Neural crest cell (in vitro differentiated cells): ENCODE data around the gene NAV2. TPM values are rescaled to one million over a fixed set of nuclear protein-coding genes. Genes with fewer than 3 reads are reported as not detected.

ENCODE experiments used
- DNase-seq: peaks from one replicate; pipeline ENCODE4 v3.0.0; 2021; ENCODE audit warnings: low read depth, mixed read lengths, low spot score
- H3K27ac Mint-ChIP-seq: one replicate; pipeline ENCODE4 v1.8.0; 2021; ENCODE audit warnings: mild to moderate bottlenecking, mixed read lengths; ENCODE audit not compliant: unreplicated experiment
- H3K27me3 Mint-ChIP-seq: 2 replicates; pipeline ENCODE4 v1.8.0; 2021; ENCODE audit warnings: low read depth, mild to moderate bottlenecking, mixed read lengths
- H3K36me3 Mint-ChIP-seq: 2 replicates; pipeline ENCODE4 v1.8.0; 2021; ENCODE audit warnings: low read depth, mild to moderate bottlenecking, mixed read lengths
- H3K4me1 Mint-ChIP-seq: 2 replicates; pipeline ENCODE4 v1.8.0; 2021; ENCODE audit warnings: mixed read lengths
- H3K4me3 Mint-ChIP-seq: one replicate; pipeline ENCODE4 v1.8.0; 2021; ENCODE audit warnings: mild to moderate bottlenecking, mixed read lengths
- H3K9me3 Mint-ChIP-seq: 2 replicates; pipeline ENCODE4 v1.8.0; 2021; ENCODE audit warnings: mixed read lengths
- total RNA-seq: library from RNA; stranded (reverse); gene quantifications from 2 replicates; pipeline ENCODE4 v1.2.1, GENCODE V29; 2021
- TF ChIP-seq, protein P1 (sequence below): fragments of 200-600 bp; sonication (generic); conservative IDR thresholded peaks from 2 replicates; pipeline ENCODE4 v1.5.0; 2021; ENCODE audit warnings: antibody characterized with exemption, mild to moderate bottlenecking

NAV2 gene
- total RNA-seq, 1 donor from 2014 or later, result 14.1 TPM

- H3K9me3 Mint-ChIP-seq, result no peaks in the 10 kb centered on the region
- H3K27me3 Mint-ChIP-seq, result no peaks in the 10 kb centered on the region
- peaks cover 30% of the 10 kb centered on the region for H3K4me1 Mint-ChIP-seq
- TF ChIP-seq, protein P1, sequence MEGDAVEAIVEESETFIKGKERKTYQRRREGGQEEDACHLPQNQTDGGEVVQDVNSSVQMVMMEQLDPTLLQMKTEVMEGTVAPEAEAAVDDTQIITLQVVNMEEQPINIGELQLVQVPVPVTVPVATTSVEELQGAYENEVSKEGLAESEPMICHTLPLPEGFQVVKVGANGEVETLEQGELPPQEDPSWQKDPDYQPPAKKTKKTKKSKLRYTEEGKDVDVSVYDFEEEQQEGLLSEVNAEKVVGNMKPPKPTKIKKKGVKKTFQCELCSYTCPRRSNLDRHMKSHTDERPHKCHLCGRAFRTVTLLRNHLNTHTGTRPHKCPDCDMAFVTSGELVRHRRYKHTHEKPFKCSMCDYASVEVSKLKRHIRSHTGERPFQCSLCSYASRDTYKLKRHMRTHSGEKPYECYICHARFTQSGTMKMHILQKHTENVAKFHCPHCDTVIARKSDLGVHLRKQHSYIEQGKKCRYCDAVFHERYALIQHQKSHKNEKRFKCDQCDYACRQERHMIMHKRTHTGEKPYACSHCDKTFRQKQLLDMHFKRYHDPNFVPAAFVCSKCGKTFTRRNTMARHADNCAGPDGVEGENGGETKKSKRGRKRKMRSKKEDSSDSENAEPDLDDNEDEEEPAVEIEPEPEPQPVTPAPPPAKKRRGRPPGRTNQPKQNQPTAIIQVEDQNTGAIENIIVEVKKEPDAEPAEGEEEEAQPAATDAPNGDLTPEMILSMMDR, result no peak
- H3K27ac Mint-ChIP-seq, result no peak overlapping the region
- no peaks in the 10 kb centered on the region for H3K36me3 Mint-ChIP-seq
- no peak overlapping the region for H3K4me3 Mint-ChIP-seq
- DNase-seq, result no peak
Observed at GRCh38 chr11:19738124-19738523, 25.5 kb downstream of the NAV2 start.

GRCh38 chr11:19739872-19740271 lies 27.2 kb downstream of the NAV2 start:
- Mint-ChIP-seq H3K4me3 (no peak overlapping the region), H3K27ac (no peak overlapping the region), H3K27me3 (no peaks in the 10 kb centered on the region), H3K36me3 (no peaks in the 10 kb centered on the region), H3K4me1 (peaks cover 30% of the 10 kb centered on the region), H3K9me3 (no peaks in the 10 kb centered on the region)
- DNase-seq, result peak; percentile 18
- TF ChIP-seq, protein P1, result peak; percentile 46

DNA sequence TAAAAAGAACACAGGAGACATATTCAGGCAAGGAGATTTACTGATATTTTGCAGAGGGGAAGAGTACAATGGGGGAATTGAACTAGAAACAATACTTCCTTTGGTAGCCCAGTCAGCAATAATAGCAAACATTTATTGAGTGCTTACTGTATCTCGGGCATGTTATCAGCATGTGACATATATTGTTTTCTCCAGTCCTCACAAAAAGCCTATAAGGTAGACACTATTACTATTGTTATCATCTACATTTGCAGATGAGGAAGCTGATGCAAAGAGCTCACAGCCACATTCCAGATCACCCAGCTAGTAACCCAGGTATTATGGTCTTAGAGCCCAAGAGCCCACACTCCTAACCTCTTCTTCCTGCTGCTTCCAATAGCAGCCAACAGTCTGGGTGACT lies 27.9 kb downstream of the NAV2 start:
- TF ChIP-seq, protein P1, result no peak
- Mint-ChIP-seq H3K27me3 (no peaks in the 10 kb centered on the region), H3K4me1 (peaks cover 26% of the 10 kb centered on the region), H3K4me3 (no peak overlapping the region), H3K9me3 (no peaks in the 10 kb centered on the region), H3K27ac (no peak overlapping the region), H3K36me3 (no peaks in the 10 kb centered on the region)
- DNase-seq, result no peak

- Mint-ChIP-seq H3K4me3 (no peak overlapping the region), H3K9me3 (no peaks in the 10 kb centered on the region), H3K27me3 (no peaks in the 10 kb centered on the region), H3K4me1 (peaks cover 15% of the 10 kb centered on the region), H3K27ac (no peak overlapping the region), H3K36me3 (no peaks in the 10 kb centered on the region)
- TF ChIP-seq, protein P1, result peak; percentile 93
- DNase-seq, result peak; percentile 76
Observed at GRCh38 chr11:19742588-19743292, 30.1 kb downstream of the NAV2 start.

DNA sequence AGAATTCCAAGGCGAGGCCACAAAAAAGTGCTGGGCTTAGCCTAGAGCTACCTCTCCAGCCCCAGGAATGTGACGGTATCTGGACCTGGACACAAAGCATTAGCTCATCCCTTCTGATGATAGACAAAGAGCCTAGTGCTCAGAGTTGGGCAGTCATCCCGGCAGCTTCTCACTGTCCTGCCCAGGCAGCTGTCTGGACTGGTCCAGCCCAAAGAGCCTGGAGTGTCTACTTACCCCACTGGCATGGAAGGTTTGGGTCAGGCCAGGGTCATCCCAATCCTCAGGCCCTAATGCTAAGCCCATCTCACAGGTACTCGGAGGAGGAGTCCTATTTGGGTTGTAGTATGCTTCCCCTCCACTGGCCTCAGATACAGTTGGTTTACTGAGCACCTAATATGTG lies 31.0 kb downstream of the NAV2 start:
- Mint-ChIP-seq H3K27me3 (no peaks in the 10 kb centered on the region), H3K27ac (no peak overlapping the region), H3K36me3 (no peaks in the 10 kb centered on the region), H3K4me1 (peaks cover 15% of the 10 kb centered on the region), H3K4me3 (no peak overlapping the region), H3K9me3 (no peaks in the 10 kb centered on the region)
- TF ChIP-seq, protein P1, result no peak
- DNase-seq, result no peak
